ENCODE data around the gene ZHX3.

DNA sequence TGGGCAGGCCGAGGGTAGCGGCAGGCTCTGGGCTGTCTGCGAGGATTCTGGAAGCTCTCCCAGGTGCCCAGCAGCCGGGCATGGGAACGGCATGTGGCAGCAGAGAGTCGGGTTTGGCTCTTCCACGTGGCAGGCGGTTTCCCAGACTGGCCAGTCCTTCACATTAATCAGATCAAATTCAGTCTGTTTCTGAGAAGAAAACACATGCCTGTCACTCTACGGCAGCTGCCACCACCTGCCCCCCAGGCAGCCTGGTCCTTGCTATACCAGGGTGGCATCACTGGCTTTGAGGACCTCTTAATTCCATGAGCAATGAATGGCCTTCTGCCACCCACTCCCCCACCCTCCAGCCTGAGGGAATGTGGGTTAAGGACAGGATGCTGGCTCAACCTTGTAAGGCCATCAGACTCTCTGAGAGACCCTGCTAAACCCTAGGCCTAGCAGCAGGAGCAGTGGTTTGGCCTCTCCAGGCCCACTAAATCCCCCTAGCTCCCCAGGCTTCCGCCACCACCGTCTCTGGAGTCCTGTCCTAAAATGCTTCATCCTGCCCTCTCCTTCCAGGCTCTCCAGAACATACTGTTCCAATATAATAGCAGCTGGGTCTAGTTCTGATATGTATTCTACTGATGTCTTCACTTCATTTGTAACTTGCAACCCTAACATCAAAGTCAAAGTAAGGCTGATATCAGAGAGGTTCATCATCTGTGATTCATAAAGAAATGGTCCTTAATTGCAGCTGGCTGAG lies 132.3 kb downstream of the ZHX3 start:
- TF ChIP-seq POLR2AphosphoS5 (IDR thresholded peaks at IDR 0.05; ENCODE audit: low read depth, low read length) (no peak), POLR2A (IDR thresholded peaks at IDR 0.05; ENCODE audit: low read depth, low read length) (no peak), TAF1 (IDR thresholded peaks at IDR 0.05; ENCODE audit: low read depth, low read length) (no peak)

Measured in GM12891 (cell line).